Fibroblast of peridontal ligament (primary cell): ENCODE measurements around the gene PLVAP.
"Not testable (repeated sequence)": the region's sequence is repeated elsewhere in the genome, so short reads cannot be mapped to it uniquely, and the experiment has no call there.

Experiments used
- DNase-seq: peaks from one replicate; pipeline ENCODE4 v3.0.0-alpha.2; 2010; ENCODE audit errors: extremely low read depth

Gene PLVAP

GRCh38 chr19:17401628-17402027 is 24.5 kb upstream of the PLVAP start:
- DNase-seq = no peak

GRCh38 chr19:17398902-17399527 is 21.9 kb upstream of the PLVAP start:
- DNase-seq = no peak

GRCh38 chr19:17394891-17395415 is 17.8 kb upstream of the PLVAP start:
- peak; percentile 54 for DNase-seq

- no peak for DNase-seq
Observed at GRCh38 chr19:17393914-17394313, 16.8 kb upstream of the PLVAP start, which contains the start of gene CCDC194. Gene CCDC194 (minus strand): TSS chr19:17394196. CDS start chr19:17394158, 38 bp downstream.

- DNase-seq = no peak
Observed at GRCh38 chr19:17393002-17393401, 15.9 kb upstream of the PLVAP start.

GRCh38 chr19:17391371-17392151 is 14.4 kb upstream of the PLVAP start:
- DNase-seq = peak; percentile 23

GRCh38 chr19:17390665-17391370 is 13.7 kb upstream of the PLVAP start:
- peak; percentile 77 for DNase-seq

- no peak for DNase-seq
Observed at GRCh38 chr19:17389957-17390664, 13.0 kb upstream of the PLVAP start.

- DNase-seq = no peak
Observed at GRCh38 chr19:17389288-17389687, 12.1 kb upstream of the PLVAP start.

- peak; percentile 31 for DNase-seq
Observed at GRCh38 chr19:17385878-17386611, 8.9 kb upstream of the PLVAP start.

GRCh38 chr19:17380426-17381138 is 3.4 kb upstream of the PLVAP start:
- DNase-seq = no peak

GRCh38 chr19:17379221-17379631 is 2.1 kb upstream of the PLVAP start:
- DNase-seq = no peak

GRCh38 chr19:17378271-17378670 is 1.1 kb upstream of the PLVAP start:
- no peak for DNase-seq

- DNase-seq = peak; percentile 47
Observed at GRCh38 chr19:17370026-17370587, 7.0 kb downstream of the PLVAP start.

- no peak for DNase-seq
Observed at GRCh38 chr19:17365361-17365760, 11.8 kb downstream of the PLVAP start.

- DNase-seq = not testable (repeated sequence)
Observed at GRCh38 chr19:17363852-17364605, 13.1 kb downstream of the PLVAP start.

- no peak for DNase-seq
Observed at GRCh38 chr19:17359905-17360800, 17.0 kb downstream of the PLVAP start.

- no peak for DNase-seq
Observed at GRCh38 chr19:17358395-17358794, 18.7 kb downstream of the PLVAP start.
